ENCODE results near the gene MAPKBP1. TPM values are rescaled to one million over a fixed set of nuclear protein-coding genes. Genes with fewer than 3 reads are reported as not detected.

Gene MAPKBP1
- total RNA-seq, 1 experiment from 2014 or later, result 14.7 TPM

DNA sequence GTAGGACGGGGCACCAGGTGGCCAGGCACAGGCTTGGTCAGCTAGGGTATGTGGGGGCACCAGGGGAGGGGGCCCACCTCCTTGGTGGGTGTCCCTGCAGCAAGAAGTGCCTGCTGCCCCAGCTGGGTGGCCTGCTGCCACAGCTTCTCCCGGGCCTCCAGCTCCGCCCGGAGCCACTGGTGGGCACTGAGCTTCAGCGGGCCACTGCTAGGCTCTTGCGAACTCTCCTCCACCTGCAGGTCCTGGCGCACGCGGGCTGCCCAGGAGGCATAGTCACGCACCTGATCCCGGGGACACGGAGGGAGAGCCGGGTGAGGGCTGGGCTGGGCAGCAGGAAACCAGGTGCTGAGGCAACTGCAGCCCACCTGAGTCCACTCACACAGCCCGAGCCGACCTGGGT is 94.0 kb downstream of the MAPKBP1 start:
- in situ Hi-C loops (cut with HindIII; ENCODE audit: low pct_unique_long_range_greater_than_20kb, low sequenced_read_pairs), result no loop called here
- DNase-seq (ENCODE audit: low read depth, low spot score), result no peak

DNA sequence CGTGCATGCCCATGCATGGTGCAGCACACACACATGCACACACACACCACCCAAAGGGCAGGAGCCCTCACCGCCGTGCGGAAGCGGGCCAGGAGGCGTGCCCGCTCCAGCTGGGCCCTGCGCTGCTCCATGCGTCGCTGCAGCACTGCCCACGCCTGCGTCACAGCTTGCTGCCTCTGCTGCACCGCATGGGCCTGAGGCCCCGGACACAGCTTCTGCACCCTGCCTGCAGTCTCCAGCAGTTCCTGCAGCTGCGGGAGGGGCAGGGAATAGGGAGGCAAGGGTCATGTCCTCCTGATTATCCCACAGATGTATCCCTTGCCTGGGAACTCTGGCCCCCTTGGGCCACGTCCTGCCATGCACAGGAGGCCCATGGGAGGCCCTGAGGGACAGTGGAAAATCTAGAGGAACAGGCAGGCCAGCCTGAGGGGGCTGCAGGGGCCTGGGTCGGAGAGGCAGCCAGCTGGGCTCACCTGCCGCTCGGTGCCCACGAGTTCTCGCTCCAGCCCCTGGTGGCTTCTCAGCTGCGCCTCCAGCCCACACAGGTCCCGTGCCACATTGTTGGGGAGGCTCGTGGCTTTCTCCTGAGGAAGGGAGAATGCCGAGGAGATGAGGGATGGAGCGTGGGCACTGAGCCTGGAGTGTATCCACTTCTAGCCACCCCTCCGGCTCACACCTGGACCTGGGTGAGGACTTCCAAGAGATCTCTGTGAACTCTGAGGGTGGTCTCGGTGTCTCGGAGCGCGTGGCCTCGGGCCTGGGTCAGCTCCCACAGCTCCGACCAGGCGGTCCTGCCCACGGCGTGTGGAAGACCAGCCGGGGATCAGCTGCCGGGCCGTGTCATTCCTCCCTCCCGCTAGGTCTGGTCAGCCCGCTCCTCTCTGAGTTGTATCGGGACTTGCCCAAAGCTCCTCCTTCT is 95.7 kb downstream of the MAPKBP1 start:
- in situ Hi-C loops (cut with HindIII; ENCODE audit: low pct_unique_long_range_greater_than_20kb, low sequenced_read_pairs), result no loop called here
- no peak for DNase-seq (ENCODE audit: low read depth, low spot score)

DNA sequence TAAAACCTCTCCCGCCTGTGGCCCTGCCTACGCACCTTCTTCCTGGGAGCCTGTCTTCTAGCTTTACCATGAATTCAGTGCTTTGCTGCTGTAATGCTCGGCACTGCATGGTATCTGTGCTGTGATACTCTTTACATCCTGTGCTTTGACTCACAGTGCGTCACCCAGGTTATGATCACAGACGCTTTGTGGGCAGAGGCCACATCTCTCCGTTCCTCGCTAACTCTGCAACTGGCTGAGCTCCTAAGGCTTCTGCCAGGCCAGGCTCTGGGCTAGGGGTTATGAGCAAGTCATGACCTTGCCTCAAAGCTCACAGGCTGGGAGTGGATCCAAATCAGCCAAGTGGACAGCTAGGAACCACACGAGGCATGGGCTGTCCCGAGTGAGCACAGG is 96.4 kb downstream of the MAPKBP1 start:
- in situ Hi-C loops (cut with HindIII; ENCODE audit: low pct_unique_long_range_greater_than_20kb, low sequenced_read_pairs), result no loop called here
- no peak for DNase-seq (ENCODE audit: low read depth, low spot score)

DNA sequence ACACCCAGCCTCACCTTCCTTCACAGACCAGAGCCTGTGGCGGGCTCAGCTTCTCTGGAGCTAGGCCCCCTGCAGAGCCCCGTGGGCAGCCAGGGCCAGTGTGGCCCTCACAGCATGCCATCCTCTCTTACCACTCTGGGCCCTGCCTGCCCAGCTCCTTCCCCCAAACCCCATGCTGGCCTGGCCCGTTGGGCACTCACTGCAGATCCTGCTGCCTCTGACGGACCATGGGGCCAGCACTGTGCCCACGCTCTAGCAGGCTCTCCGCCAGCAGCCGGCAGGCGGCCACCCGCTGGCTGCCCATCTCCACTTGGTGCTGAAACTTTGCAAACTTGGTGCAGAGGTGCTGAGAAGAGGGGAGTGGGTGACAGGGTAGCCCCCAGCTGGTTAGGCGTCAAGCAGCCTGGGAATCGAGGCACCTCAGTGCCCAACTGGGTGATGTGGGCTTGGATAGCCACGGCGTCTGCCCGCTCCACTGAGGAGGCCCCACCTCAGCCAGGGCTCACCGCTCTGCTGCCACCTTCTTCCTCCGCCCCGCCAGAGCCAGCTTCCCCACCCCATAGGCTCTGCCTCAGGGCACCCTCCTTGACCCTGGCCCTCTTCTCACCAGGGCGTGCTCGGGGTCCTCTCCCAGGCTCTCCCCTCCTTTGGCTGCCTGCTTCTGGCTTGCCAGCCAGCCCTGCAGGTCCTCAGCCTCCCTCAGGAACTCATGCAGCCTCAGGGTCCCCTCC is 97.1 kb downstream of the MAPKBP1 start:
- in situ Hi-C loops (cut with HindIII; ENCODE audit: low pct_unique_long_range_greater_than_20kb, low sequenced_read_pairs), result no loop called here
- no peak for DNase-seq (ENCODE audit: low read depth, low spot score)

DNA sequence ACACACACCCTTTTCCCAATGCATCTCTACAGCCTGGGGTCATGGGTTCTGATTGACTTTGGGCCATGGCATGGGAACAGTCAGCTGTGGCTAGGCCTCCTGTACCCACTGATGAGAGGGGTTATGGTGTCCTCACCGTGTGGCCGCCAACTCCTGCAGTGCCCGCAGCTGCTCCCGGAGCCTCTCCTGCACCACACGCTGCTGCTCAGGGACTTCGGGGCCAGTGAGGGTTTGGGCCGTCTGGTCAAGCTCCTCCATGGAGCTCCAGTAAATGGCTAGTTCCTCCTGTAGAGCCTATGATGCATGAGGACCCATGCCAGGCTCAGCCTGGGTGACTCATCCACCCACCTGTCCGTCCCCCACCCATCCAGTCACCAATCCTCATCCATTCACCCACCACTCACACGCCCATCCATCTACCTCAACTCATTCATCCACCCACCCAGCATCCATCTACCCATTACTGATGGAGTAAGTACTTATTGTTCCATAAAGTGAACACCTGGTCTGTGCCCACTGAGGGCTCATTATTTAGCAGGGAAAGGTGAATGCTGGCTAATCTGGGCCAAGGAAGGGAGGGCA is 98.0 kb downstream of the MAPKBP1 start:
- in situ Hi-C loops (cut with HindIII; ENCODE audit: low pct_unique_long_range_greater_than_20kb, low sequenced_read_pairs), result no loop called here
- DNase-seq (ENCODE audit: low read depth, low spot score), result no peak

DNA sequence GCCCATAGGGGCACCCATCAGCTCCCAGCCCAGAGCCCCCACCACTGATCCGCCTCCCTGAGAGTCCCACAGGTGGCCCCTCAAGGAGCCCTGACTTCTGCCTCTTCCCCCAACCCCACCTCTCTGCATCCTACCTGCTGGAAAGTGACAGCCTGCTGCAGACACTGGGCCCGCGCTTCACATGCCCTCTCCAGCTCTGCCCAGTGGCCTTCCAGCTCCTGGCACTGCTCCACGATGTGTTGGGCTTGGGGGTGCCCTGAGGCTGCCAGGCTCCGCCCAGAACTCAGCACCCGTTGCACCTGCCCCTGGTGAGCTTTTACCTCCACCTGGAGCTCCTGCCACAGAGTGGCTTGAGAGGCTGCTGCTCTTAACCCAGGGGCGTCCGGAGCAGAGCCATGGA is 99.4 kb downstream of the MAPKBP1 start:
- in situ Hi-C loops (cut with HindIII; ENCODE audit: low pct_unique_long_range_greater_than_20kb, low sequenced_read_pairs), result no loop called here
- DNase-seq (ENCODE audit: low read depth, low spot score), result no peak

DNA sequence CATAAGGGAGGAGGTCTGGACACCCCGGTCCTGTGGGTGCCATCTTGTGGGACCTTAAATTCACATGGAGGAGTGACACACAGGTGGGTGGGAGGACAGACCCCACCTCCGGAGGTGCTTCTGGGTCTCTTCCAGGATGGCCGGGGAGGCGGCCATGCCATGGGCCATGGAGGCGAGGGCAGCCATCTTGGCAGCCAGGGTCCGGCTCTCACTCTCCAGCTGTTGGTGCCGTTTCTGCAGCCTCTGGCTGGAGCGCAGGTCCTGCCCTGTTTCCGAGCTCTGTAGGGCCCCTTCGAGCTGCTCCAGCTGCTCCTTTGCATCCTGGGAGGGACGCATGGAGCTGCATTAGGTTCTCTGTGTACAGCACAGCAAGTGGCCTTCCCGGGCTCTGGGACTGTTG is 100.5 kb downstream of the MAPKBP1 start:
- no peak for DNase-seq (ENCODE audit: low read depth, low spot score)
- in situ Hi-C loops (cut with HindIII; ENCODE audit: low pct_unique_long_range_greater_than_20kb, low sequenced_read_pairs), result no loop called here

DNA sequence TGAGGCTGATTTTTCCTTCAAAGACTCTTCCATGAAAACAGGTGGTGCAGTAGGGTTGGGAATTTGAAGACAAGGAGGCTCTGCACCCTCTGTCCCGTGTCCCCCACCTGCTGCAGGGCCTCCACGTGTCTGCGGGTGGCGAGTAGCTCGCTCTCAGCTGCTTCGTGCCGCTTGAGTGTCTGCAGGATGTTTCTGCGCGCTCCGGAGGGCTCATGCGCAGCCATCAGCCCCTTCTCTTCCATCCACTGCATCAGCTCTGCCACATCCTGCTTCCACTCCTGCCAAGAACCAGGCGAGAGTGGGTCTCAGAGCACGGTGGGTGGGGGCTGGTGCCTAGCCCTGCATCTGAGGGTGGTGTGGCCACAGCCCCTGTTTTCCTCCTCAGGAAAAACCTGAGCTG is 101.7 kb downstream of the MAPKBP1 start:
- in situ Hi-C loops (cut with HindIII; ENCODE audit: low pct_unique_long_range_greater_than_20kb, low sequenced_read_pairs), result no loop called here
- no peak for DNase-seq (ENCODE audit: low read depth, low spot score)

DNA sequence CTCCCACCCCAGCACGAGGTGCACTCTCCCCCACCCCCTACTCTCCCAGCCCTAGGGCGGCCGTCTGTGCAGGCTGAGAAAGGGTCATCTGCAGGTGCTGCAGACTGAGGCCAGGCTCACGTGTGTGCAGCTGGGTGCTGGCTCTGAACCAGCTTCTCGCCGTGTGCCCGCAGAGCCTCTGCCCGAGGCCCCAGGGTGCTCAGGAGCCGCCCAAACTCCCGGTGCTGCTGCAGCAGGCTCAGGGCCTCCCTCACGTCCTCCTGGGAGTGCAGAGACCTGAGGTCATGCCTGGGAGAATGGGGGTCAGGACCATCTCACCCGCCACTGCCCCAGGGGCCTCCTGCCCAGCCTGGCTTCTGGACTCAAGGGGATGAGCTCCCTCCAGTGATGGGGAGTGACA is 102.4 kb downstream of the MAPKBP1 start:
- in situ Hi-C loops (cut with HindIII; ENCODE audit: low pct_unique_long_range_greater_than_20kb, low sequenced_read_pairs), result no loop called here
- no peak for DNase-seq (ENCODE audit: low read depth, low spot score)

Small RNA genes lying within 50 kb of the gene (small RNA-seq; reads per million reads assigned to genes)
- gene JMJD7-PLA2G4B (0 to 0.02 reads per million in 2 experiments), gene MIR4310 (0 reads per million in 2 experiments), gene RNA5SP393 (0 reads per million in 2 experiments)

Other genes with a start within 250 kb of the MAPKBP1 start
- gene RPAP1, start 230.2 kb upstream of the MAPKBP1 start, total RNA-seq (2014; rRNA removed; shearing (Covaris generic)), result 15.2 and 21.1 TPM in 2 replicates
- 79.0 and 81.2 TPM in 2 replicates for gene TYRO3, start 215.3 kb upstream of the MAPKBP1 start, total RNA-seq (2014; rRNA removed; shearing (Covaris generic))
- gene MGA, start 114.1 kb upstream of the MAPKBP1 start, total RNA-seq (2014; rRNA removed; shearing (Covaris generic)), result 26.1 and 28.8 TPM in 2 replicates
- gene JMJD7, start 53.6 kb downstream of the MAPKBP1 start, total RNA-seq (2014; rRNA removed; shearing (Covaris generic)), result 3.4 and 4.4 TPM in 2 replicates
- gene PLA2G4B, start 64.4 kb downstream of the MAPKBP1 start, total RNA-seq (2014; rRNA removed; shearing (Covaris generic)), result 0.61 and 3.1 TPM in 2 replicates
- gene SPTBN5, start 119.6 kb downstream of the MAPKBP1 start, total RNA-seq (2014; rRNA removed; shearing (Covaris generic)), result under 0.01 and 0.03 TPM in 2 replicates
- 4.9 and 5.7 TPM in 2 replicates for gene EHD4, start 198.1 kb downstream of the MAPKBP1 start, total RNA-seq (2014; rRNA removed; shearing (Covaris generic))
- gene PLA2G4E, start 246.6 kb downstream of the MAPKBP1 start, total RNA-seq (2014; rRNA removed; shearing (Covaris generic)), result not detected in 2 replicates